Activated naive CD8-positive, alpha-beta T cell treated with anti-CD3 and anti-CD28 coated beads, Interleukin-2, amount 50 U/mL, for 24 hours (primary cell): ENCODE data around the gene CTXN1.

Source experiments
- ATAC-seq: fragments of 150-1000 bp; cut with Tn5 transposase; one replicate; pipeline ENCODE4 v1.10.0; 2021
- DNase-seq: peaks from one replicate; pipeline ENCODE4 v3.0.0; 2021
- H3K27ac Mint-ChIP-seq: one replicate; pipeline ENCODE4 v1.8.0; 2021; ENCODE audit warnings: mild to moderate bottlenecking, mixed read lengths
- H3K27me3 Mint-ChIP-seq: one replicate; pipeline ENCODE4 v1.8.0; 2021; ENCODE audit warnings: mixed read lengths
- H3K36me3 Mint-ChIP-seq: one replicate; pipeline ENCODE4 v1.8.0; 2021; ENCODE audit warnings: low read depth, mixed read lengths
- H3K4me1 Mint-ChIP-seq: one replicate; pipeline ENCODE4 v1.8.0; 2021; ENCODE audit warnings: mixed read lengths
- H3K4me3 Mint-ChIP-seq: one replicate; pipeline ENCODE4 v1.8.0; 2021; ENCODE audit warnings: mild to moderate bottlenecking, moderate library complexity, mixed read lengths
- H3K9me3 Mint-ChIP-seq: one replicate; pipeline ENCODE4 v1.8.0; 2021; ENCODE audit warnings: mixed read lengths

CTXN1 gene

DNA sequence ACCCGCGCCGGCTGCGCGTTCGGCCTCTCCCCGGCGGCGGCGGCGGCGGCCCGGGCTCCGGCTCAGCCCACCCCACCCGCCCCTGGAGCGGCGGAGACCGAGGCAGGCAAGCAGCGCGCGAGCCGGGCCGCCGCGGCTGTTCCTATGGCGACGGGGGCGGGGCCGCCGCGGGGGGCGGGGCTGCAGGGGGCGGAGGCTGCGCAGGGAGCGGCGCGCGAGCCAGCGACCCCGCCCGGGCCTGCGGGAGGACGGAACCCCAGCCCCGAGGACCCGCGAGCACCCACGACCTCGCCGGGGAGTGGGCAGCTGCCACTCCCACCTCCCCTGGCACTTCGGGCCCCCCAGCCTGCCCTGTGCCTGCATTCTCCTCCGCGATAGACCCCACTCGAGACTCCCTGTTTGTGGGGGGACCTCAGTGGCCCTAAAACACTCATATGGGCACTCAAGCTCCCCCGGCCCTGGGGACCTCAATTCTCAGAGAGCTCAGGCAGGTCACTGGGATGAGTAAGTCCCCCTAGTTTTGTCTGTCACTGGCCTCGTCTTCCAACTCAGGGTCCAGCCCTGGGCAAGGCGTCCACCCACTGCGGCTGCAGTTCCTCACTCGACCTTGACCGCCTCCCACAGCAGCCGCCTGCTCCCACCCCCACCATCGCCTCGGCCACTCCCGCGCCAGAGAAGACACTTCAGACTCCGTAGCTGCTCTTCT is at the start of gene CTXN1:
TSS of gene CTXN1 (minus strand) at position 115 of the 706 bp plus-strand sequence. CDS start 597 bp downstream, outside the sequence.
- Mint-ChIP-seq H3K4me3 (peak within 1 kb of the TSS; percentile 73), H3K4me1 (peaks cover 34% of the 10 kb centered on the region), H3K27me3 (peaks cover 2% of the 10 kb centered on the region), H3K27ac (peak within 1 kb of the TSS; percentile 83), H3K36me3 (peaks cover 12% of the 10 kb centered on the region), H3K9me3 (no peaks in the 10 kb centered on the region)
- ATAC-seq, result peak; percentile 37
- DNase-seq, result peak; percentile 82

DNA sequence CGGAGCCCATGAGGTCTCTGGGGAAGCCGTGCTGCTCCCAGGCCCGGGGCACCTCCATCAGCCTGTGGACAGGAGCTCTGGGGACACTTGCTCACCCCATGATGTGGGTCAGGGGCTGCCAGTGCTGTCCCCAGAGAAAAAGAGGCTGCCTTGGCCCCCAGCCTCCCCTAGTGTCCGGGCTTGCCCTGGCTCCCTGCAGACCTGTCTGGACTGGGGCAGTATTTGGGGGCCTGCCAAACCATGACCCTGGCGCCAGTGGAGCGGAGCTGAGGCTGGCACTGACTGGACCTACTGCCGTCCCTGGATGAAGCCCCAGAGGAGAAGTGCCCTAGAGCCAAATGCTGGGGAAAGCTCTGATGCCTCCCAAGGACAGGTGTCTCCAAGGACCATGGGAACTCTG is 49.1 kb upstream of the CTXN1 start:
- no peak for ATAC-seq

DNA sequence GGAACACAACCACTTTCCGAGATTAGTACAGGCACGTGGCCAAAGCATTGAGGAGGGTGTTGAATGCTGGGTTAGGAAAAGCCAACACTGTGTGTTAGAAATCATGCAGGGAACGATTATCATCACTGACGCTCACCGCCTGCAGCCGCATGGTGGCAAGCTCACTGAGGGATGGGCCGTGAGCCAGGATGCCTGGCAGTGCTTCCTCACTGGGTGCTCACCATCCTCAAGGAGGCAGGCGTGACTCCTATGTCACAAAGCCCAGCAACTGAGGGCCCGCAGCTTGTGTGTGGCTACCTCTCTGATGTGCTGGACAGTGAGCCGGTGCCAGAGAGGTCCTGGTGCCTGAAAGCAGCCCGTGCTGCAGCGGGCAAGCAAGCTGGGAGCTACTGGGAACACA is 47.9 kb upstream of the CTXN1 start:
- no peaks in the 10 kb centered on the region for H3K9me3 Mint-ChIP-seq
- peaks cover 11% of the 10 kb centered on the region for H3K36me3 Mint-ChIP-seq
- no peak overlapping the region for H3K4me3 Mint-ChIP-seq
- ATAC-seq (no peak), DNase-seq (no peak)
- no peaks in the 10 kb centered on the region for H3K4me1 Mint-ChIP-seq
- H3K27me3 Mint-ChIP-seq, result no peaks in the 10 kb centered on the region
- no peak overlapping the region for H3K27ac Mint-ChIP-seq

More for the DNA sequence above, 49.1 kb upstream of the CTXN1 start:
- Mint-ChIP-seq H3K4me1 (no peaks in the 10 kb centered on the region), H3K4me3 (no peak overlapping the region), H3K36me3 (peaks cover 9% of the 10 kb centered on the region), H3K9me3 (no peaks in the 10 kb centered on the region), H3K27me3 (no peaks in the 10 kb centered on the region), H3K27ac (no peak overlapping the region)
- DNase-seq, result no peak

DNA sequence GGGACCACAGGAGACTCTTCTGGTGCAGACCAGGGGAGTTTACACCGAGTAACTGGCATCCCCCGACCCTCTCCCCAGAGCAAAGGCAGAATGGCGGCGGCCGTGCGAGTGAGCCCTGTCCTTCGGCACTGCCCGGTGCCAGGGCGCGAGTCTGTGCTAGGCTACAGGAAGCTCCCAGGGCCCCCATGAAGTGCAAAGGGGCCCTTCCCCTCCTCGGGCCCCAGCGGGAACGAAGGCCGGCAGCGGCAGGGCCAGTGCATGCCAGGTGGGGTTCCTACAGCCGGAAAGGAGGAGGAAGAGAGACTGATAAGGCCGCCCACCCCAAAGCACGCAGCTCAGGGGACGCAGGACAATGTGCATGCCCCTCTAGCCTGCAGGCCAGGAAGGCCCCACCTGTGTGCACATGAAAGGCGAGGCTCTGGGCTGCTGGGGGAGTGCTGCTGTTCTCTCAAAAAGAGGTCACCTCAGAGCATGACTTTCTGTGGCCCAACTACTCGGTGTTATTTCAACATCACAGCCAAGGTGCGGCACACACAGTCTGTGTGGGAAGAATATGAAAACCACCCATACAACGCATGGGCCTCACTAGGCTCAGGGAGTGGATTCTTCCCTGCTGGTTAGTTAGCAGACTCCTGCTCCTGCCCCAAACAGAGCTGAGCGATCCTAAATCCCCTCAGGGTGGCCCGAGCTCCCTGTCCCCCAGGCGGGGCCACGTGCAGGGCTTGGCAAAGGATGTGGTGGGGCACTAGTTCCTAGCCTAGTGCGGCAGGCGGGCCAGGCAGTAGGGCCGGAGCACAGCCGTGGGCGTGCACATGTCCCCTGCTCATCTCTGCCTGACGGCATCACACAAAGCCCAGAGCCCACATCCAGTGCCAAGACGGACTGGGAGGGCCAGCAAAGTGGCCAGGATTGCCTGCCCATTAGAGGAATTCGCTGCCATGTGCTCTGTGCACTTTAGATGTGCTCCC is 45.9 kb upstream of the CTXN1 start:
- DNase-seq (no peak), ATAC-seq (no peak)
- no peak overlapping the region for H3K27ac Mint-ChIP-seq
- no peak overlapping the region for H3K4me3 Mint-ChIP-seq
- no peaks in the 10 kb centered on the region for H3K9me3 Mint-ChIP-seq
- H3K4me1 Mint-ChIP-seq, result no peaks in the 10 kb centered on the region
- peaks cover 18% of the 10 kb centered on the region for H3K36me3 Mint-ChIP-seq
- no peaks in the 10 kb centered on the region for H3K27me3 Mint-ChIP-seq

DNA sequence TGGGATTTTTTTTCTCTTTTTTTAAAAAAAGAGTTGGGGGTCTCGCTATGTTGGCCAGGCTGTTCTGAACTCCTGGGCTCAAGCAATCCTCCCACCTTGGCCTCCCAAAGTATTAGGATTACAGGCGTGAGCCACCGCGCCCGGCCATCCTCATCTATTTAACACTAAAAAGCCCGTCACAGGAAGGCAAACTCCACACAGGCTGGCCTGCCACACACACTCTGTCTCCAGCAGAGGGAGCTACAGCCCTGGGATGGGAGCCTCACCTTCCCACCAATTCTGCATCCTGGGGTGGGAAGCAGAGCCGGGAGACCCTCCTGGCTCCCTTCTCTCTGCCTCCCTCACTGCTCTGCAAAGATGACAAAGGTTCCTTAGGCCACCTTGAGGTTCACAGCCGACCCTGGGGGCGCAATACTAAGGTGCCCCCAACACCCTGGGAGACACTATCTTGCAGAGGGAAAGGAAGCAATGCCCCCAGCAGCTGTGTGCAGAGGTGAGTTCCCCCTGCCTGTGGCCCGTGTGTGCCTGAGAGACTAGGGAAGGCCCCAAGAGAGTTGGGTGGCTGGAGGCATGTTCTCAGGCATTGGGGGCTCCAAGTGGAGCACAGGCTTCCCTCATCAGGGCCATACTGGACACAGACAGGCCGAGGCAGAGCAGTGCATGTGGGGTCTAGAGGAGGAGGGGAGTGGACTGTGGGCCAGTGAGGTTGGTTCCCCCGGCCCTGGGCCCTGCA is 44.9 kb upstream of the CTXN1 start:
- Mint-ChIP-seq H3K27me3 (no peaks in the 10 kb centered on the region), H3K36me3 (peaks cover 23% of the 10 kb centered on the region), H3K4me1 (no peaks in the 10 kb centered on the region), H3K4me3 (no peak overlapping the region), H3K27ac (no peak overlapping the region), H3K9me3 (no peaks in the 10 kb centered on the region)
- peak; percentile 13 for ATAC-seq
- peak; percentile 36 for DNase-seq

DNA sequence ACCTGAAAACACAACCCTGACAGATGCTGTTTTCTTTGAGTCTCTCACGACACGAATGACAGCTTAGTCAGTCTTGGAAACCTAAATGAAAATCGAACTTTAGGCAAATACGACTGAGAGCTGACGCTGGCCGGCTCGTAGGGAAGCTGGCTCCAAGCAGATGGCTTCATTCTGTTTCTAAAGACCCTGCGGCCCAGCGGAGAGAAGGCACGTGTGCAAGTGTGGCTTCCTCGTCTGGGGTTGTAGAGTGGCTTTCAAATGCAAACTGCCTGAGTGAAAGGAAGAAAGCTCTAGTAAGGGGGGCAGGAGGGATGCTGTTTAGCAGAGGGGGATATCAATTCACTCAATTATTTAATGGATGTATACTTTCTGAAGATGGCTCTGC is 43.6 kb upstream of the CTXN1 start:
- Mint-ChIP-seq H3K4me3 (no peak overlapping the region), H3K9me3 (no peaks in the 10 kb centered on the region)

DNA sequence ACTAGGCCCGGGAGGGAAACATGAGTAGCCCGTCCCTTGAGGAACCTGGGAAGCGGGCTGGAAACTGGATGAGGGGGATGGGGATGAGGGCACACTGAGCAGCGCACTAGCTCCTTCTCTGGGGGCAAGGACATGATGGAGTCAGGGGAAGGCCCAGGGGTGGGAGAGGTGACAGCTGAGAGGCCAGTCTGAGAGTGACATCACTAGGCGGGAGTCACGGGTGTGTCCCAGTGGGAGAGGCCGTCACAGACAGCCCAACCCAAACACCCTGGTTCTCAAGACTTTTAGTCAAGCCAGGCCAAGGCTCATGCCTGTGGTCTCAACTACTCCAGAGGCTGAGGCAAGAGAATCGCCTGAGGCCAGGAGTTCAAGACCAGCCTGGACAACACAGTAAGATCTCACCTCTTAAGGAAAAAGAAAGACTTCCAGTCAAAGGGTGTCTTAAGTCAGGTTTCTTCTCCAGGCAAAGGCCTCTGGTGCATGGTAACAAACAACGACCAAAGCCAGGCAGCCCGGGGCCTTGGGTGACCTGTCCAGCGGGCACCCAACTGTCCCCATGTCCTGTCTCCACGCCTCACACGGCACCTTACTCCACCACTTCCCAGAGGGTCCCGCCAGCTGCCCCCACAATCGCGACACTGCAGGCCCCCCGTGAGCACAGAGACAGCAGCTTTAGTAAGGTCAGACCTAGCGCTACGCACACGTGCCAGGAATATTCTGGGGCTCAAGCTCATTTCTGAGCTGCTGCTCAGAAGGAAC is 43.0 kb upstream of the CTXN1 start:
- Mint-ChIP-seq H3K27ac (no peak overlapping the region), H3K36me3 (peaks cover 24% of the 10 kb centered on the region), H3K4me1 (no peaks in the 10 kb centered on the region), H3K27me3 (no peaks in the 10 kb centered on the region), H3K4me3 (no peak overlapping the region), H3K9me3 (no peaks in the 10 kb centered on the region)
- ATAC-seq (no peak), DNase-seq (no peak)

More for the DNA sequence above, 43.6 kb upstream of the CTXN1 start:
- Mint-ChIP-seq H3K4me1 (no peaks in the 10 kb centered on the region), H3K27me3 (no peaks in the 10 kb centered on the region), H3K36me3 (peaks cover 27% of the 10 kb centered on the region), H3K27ac (no peak overlapping the region)
- DNase-seq (no peak), ATAC-seq (no peak)

DNA sequence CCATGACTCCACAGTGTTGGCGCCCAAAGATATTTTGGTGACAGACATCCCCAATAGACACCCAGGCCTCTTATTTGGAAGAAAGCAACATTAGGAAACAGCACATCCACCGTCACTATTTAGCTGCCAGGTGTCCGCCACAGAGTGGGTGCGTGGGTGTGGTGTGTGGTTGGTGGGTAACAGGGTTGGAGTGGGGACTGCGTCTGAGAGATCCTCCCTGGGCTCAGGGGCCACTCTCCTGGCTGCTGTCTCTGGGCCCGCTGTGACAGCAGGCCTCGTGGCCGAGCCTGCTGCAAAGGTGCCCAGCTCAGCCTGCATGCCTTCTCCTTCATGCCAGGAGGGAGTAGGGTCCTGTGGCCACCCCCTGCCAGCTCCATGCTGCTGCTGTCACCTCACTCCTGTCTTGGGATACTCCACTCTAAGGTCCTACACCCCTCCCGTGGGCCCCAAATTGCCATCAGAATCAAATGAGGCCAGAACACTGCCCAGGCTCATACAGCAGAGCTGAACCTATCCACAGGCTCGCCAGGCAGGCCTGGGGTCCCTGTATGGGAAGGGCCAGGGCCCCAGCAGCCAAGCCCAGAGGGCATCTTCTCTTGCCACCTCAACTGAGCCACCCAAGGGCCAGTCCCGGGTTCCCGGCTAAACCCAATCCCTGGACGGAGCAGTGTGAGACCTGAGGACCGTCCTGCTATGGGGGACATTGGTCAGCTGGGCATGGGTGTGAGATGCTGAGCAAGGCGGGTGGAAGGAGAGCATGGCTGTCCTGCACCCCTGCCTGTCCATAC is 42.3 kb upstream of the CTXN1 start:
- no peaks in the 10 kb centered on the region for H3K4me1 Mint-ChIP-seq
- ATAC-seq (no peak), DNase-seq (no peak)
- no peaks in the 10 kb centered on the region for H3K27me3 Mint-ChIP-seq
- no peaks in the 10 kb centered on the region for H3K9me3 Mint-ChIP-seq
- H3K27ac Mint-ChIP-seq, result no peak overlapping the region
- H3K36me3 Mint-ChIP-seq, result peaks cover 20% of the 10 kb centered on the region
- no peak overlapping the region for H3K4me3 Mint-ChIP-seq

DNA sequence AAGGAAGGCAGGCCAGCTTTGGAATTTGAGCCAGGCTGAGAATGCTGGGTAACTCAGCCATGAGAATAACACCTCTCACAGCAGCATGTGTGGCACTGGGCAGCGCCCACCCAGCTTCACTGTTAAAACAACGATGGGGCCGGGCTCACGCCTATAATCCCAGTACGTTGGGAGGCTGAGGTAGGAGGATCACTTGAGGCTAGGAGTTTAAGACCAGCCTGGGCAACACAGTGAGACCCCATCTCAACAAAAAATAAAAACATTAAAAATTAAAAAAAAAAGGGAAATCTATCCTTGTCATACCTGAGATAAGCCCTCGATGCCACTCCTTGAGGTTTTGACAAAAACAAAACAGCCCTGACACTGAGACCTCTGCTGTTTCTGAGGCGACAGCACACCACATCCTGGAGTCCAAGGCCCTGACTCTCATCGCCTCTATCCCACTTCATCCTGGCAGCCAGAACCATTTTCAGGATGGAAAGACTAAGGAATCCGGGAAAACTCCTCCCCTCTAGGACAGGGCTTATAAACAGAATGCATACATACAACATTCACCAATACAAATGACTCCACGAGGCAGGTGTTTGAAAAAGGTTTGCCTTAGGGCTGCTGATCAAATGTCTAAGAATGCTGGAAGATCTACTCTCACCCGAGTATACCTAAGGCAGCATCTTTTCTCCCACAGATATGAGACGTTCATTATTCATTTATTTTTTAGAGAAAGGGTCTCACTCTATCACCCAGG is 40.2 kb upstream of the CTXN1 start:
- Mint-ChIP-seq H3K4me3 (no peak overlapping the region), H3K36me3 (peaks cover 26% of the 10 kb centered on the region), H3K27ac (no peak overlapping the region), H3K27me3 (no peaks in the 10 kb centered on the region), H3K4me1 (no peaks in the 10 kb centered on the region), H3K9me3 (no peaks in the 10 kb centered on the region)
- DNase-seq, result no peak
- ATAC-seq, result no peak

DNA sequence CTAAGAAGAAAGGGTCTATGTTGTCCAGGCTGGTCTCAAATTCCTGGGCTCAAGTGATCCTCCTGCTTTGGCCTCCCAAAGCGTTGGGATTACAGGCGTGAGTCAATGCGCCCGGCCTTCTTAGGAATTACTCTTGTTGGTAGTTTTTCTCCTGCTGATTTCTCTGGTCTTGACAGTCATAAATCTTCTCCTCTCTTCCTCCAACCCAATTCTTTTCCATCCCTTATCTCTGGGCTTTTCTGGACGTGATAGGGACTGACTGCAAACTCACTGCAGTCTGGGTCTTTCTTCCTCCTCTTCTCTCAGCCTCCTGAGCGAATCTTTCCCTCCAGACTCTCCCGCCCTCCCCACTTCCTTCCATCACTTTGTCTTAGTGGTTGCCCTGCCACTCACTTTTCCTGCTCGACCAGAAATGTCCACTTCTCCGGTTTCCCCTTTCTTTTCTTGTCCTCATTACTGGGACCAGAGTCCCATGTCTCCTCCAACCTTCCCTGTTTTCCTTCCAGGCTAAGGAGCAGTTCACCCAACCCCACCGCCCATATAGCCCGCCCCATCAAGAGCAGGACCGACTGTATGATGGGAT is 39.4 kb upstream of the CTXN1 start:
- Mint-ChIP-seq H3K36me3 (peaks cover 26% of the 10 kb centered on the region), H3K4me1 (no peaks in the 10 kb centered on the region), H3K9me3 (no peaks in the 10 kb centered on the region), H3K27me3 (no peaks in the 10 kb centered on the region), H3K27ac (peak overlapping the region; percentile 12), H3K4me3 (no peak overlapping the region)
- DNase-seq, result no peak
- ATAC-seq, result no peak

DNA sequence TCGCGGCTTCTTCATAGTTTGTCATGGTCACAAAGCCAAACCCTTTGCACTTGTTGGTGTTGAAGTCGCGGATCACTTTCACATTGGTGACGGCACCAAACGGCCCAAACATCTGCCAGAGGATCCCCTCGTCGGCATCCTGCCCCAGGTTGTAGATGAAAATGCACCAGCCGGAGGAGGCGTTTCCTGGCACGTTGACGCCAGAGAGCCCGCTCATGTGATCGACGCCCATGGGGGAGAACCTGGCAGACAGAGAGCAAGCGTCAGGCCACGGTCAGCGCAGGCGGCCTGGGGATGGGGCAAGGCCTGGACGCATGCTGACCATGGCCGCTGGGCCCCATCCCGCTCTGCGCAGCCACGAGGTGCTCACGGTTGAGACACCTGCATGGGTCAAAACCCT is 37.6 kb upstream of the CTXN1 start:
- no peak overlapping the region for H3K4me3 Mint-ChIP-seq
- ATAC-seq (no peak), DNase-seq (no peak)
- H3K9me3 Mint-ChIP-seq, result no peaks in the 10 kb centered on the region
- H3K27ac Mint-ChIP-seq, result no peak overlapping the region
- peaks cover 6% of the 10 kb centered on the region for H3K4me1 Mint-ChIP-seq
- peaks cover 24% of the 10 kb centered on the region for H3K36me3 Mint-ChIP-seq
- no peaks in the 10 kb centered on the region for H3K27me3 Mint-ChIP-seq

DNA sequence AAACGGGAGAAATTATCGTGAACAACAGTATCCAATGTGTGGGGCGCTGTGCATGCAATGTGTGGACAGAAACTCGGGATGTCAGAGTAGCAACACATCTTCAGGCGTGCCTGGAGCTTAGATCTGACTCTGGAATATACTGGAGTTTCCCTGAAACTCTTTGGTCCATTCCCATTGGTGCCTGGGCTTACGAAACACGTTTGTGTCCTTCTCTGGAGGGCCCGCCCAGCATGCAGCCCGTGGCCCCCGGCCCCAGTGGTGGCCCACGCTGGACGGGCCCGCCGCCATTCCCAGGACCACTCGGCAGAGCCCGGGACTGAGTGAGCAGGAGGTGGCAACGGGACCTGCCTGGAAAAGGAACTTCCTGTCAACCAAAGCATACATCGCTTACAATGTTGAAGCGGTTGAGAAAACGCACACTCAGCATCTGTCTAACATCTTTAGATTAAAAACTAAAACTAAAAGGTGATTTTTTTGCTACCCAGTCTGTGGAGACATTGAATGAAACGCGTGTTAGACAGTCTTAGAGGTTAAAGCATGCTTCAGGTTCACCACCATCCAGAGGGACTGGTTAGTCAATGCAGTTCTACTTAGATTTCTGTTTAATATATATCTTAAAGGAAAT is 36.8 kb upstream of the CTXN1 start:
- Mint-ChIP-seq H3K27ac (no peak overlapping the region), H3K27me3 (no peaks in the 10 kb centered on the region), H3K9me3 (no peaks in the 10 kb centered on the region), H3K4me3 (no peak overlapping the region), H3K36me3 (peaks cover 24% of the 10 kb centered on the region), H3K4me1 (peaks cover 9% of the 10 kb centered on the region)
- no peak for DNase-seq
- no peak for ATAC-seq
